Hematopoietic multipotent progenitor cell treated with erythropoietin and hydrocortisone succinate and interleukin-3 and kit ligand, for 15 days (in vitro differentiated cells): ENCODE results near the gene SOD2.
"Not testable (repeated sequence)": the region's sequence is repeated elsewhere in the genome, so short reads cannot be mapped to it uniquely, and the experiment has no call there.

Experiments
- DNase-seq: peaks from one replicate; pipeline ENCODE4 v3.0.0-alpha.2; 2015; ENCODE audit warnings: low spot score

Gene SOD2

DNA sequence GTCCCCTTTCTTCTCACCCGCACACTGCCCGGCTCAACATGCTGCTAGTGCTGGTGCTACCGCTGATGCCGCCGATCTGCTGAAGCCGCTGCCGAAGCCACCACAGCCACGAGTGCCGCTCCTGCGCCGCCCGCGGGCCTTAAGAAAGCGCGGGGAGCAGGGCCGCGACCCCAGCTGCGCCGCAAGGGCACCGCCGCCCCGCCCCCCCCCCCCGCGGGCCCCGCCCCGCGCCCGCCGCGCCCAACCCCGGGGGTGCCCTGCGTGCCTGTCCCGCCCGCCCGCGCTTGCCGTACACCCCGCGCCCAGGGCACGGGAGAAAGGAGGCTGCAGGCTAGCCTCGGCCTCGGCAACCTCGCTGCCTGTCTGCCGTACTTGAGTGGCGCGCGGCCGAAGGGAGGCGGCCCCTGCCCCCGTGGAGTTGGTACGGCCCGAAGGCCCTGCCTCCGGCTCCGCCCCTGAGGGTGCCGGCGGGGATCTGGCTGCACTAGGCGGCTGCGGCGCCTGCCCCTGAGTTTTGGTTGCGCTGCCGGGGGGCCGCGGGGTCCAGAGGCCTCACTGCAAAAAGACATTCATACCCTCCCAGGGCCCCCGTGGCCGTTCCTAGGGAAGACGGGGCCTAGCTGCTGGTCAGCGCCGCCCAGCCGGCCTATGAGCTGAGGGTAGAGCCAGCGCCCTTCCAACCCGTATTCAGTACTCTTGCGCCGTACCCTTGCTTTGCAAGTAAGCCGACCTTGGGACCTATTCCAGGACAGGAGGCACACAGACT, at the start of gene SOD2:
Gene SOD2 (minus strand): TSS at position 114 of the 766 bp plus-strand sequence. CDS start 74 bp downstream, at position 40.
- peak; percentile 85 for DNase-seq

DNA sequence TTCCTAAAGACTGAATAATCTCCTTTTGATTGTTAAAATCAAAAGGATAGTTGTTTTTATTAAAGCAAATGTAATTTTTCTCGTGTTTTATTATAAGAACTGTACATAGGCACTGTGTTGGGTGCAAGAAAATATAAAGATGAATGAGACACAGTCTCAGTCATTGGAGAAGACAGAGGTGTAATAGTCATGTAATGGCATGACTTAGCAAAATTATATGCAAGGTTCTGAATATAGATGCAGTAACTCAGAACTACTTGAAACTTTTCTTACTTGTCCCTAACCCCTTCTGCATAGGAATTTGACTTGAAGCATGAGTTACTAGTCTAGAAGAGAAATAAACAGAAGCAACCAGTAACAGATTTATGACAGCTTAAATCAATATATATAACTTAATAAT, 49.1 kb upstream of the SOD2 start:
- DNase-seq, result peak; percentile 27

DNA sequence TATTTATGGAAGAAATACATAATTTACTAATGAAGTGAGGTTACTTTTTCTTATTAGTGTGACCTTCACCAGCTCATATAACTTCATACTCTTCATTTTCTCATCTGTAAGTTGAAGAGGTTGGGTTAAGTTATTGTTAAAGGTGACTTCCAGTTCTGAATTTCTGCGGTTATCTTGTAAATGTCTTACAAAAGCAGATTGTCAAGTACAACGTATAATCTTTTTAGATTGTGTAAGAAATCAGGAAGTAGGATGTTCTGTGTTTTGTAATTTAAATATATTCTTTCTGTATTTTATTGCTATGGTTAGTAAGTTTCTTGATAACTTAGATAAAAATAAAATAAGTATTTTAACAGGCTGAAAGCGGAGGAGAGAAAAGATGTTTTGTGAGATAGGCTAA, 46.3 kb upstream of the SOD2 start:
- no peak for DNase-seq

DNA sequence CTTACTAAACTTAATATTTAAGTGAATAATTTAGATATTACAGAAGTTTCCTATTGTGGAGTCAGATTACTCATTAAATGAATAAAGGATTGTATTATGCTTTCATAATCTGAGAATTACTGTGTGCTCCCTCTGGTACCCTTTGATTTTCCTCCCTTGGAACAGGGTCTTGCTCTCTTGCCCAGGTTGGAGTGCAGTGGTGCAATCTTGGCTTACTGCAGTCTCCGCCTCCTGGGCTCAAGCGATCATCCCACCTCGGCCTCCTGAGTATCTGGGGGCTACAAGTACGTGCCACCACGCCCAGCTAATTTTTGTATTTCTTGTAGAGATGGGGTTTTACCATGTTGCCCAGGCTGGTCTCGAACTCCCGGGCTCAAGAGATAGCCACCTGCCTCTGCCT, 43.9 kb upstream of the SOD2 start:
- DNase-seq, result no peak

DNA sequence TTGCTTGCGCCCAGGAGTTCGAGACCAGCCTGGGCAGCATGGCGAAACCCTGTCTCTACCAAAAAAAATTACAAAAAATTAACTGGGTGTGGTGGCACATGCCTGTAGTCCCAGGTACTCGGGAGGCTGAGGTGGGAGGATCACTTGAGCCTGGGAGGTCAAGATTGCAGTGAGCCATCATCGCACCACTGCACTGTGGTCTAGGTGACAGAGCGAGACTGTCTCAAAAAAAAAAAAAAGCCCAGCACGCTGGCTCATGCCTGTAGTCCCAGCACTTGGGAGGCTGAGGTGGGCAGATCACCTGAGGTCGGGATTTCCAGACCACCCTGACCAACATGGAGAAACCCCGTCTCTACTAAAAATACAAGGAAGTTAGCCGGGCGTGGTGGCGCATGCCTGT, 40.4 kb upstream of the SOD2 start:
- not testable (repeated sequence) for DNase-seq

DNA sequence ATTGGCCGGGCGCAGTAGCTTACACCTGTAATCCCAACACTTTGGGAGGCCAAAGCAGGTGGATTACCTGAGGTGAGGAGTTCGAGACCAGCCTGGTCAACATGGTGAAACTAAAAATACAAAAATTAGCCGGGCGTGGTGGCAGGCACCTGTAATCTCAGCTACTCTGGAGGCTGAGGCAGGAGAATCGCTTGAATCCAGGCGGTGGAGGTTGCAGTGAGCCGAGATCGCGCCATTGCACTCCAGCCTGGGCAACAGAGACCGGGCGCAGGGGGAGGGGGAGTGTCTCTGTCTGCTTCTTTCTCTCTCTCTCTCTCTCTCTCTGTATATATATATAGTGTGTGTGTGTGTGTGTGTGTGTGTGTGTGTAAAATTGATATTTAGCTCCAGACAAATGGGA, 39.5 kb upstream of the SOD2 start:
- DNase-seq, result not testable (repeated sequence)

DNA sequence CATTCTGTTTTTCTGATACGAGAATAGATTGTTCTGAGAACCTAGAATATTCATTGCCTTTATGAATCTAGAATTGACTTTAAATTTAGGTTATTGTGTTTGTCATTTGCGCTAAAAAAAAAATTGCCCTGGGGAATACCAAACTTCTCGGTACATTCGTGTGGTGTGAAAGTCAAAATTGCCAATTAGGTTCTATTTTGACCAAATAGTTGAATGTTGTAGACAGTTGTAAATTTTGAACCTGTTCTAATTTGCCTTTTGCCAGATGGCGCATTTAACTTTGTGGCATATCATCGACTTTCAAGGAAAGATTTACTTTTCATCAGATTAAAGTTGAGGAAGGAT, 37.3 kb upstream of the SOD2 start:
- DNase-seq, result no peak

DNA sequence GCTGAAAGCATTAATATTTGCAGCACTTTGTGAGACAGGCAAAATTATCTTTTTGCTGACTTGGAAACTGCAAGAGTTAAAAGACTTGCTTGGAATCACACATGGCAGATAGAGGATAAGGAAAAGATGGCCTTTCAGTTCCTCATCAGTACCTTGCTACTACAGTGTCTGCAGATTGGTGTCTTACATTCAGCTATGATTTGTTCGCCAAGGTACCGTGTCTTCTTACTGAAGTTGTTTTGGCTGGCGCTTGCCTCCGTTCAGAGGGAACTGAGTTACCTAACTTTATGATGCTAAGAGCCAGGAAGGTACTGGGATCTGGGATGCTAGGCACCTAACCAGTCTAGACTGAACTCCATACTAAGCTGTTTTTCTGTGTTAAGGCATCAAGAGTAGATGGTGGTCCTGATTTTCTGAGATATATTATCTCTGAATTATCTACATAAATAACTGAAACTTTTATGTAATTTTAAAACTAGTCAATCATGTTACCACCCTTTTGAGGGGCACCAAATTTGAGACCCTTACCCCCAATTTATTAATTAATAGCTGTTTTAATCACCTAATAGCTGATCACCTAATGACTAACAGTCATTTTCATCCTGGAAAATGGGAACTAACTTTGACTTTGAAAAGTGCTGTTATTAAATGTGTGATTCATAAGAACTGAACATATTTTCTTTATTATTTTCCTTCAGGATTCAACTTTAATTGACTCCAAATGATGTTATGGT, 36.7 kb upstream of the SOD2 start:
- no peak for DNase-seq

DNA sequence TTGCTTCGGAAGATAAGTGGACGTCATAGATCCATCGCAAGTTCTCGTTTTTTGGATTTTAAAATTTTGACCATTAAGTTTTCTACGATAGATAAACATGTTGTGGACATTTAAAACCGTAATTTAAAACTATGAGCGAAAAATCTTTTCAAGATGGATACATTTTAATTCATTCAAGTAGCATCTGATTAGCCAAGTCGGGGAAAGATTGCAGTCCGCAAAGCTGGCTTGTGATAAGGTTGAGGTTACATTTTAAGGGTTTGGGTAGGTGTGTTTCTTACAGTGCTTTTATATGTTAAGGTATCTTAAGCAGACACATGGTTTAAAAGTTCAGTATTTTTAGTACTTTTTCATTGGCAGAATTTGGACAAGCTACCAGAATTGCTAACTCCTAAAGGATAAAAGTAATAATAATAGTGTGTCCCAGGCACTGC, 35.5 kb upstream of the SOD2 start:
- DNase-seq, result peak; percentile 45

DNA sequence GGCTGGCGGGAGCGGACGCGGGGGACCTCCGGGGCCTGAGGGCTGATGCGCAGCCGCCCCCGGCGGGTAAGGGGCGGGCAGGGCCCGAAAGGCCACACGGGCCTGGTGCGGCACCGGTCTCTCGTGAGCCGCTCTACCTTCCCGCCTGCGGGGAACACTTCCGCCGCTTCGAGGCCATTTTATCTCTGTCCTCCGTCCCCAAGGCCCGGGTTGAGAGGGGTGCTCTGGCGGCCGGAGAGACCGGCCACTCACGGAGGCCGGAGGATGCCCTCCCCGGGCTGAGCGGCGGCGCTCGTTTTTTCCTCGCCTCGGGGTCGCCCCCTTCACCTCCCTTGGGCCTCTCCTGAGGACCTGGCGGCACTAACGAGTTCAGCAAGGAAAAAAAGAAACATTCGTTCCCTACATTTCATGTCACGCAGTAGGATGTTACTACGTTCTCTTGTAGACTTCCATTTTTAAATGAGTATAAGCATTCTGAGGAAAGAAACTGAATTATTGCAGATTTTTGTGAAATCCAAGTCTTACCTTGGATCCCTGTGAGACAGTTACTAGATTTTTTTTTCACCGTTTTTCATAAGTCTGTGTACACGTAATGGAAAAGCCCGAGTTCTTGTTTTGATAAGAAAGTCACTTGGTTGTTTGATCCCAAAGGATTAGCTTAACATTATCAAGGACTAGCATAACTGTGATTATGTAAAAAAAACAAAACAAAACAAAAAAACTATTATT, 34.8 kb upstream of the SOD2 start:
- peak; percentile 46 for DNase-seq

DNA sequence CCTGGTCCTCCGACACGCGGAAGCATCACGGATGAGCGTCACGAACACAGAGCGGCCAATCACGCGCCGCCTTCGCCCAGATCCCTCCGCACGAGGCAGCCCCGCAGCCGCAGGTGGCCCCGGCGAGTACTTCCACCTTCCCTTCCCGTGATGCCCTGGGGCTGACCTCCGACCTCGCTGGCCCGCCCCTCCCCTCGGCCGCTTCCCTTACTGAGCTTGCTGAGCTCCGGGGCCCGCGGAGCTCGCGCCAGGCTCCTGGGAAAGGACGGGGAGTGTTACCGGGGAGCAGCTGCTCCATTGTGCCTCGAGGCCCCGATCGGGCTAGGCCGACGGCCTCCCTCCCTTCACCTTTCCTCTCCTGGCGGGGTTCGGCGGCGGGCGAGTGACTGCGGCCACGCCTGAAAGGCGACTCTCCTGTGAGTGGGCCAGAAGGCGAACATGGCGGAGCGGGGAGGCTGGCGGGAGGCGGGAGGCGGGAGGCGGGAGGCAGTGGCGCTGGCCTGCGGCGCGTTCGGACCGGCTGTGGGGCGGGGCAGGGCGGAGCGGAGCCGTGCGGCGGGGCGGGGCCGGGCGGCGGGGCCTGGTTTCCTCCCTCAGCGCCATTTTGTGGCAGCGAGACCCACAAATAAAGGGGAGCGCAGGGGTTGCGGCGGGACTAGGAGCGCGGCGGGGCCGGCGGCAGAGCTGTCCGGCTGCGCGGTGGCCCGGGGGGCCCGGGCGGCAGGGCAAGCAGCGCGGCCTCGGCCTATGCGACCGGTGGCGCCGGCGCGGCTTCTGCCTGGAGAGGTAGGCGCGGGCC, 34.1 kb upstream of the SOD2 start, which contains the start of gene WTAP:
Gene WTAP (plus strand): TSS at position 589 of the 799 bp plus-strand sequence. CDS start 8,760 bp downstream, outside the sequence.
- DNase-seq, result peak; percentile 95

DNA sequence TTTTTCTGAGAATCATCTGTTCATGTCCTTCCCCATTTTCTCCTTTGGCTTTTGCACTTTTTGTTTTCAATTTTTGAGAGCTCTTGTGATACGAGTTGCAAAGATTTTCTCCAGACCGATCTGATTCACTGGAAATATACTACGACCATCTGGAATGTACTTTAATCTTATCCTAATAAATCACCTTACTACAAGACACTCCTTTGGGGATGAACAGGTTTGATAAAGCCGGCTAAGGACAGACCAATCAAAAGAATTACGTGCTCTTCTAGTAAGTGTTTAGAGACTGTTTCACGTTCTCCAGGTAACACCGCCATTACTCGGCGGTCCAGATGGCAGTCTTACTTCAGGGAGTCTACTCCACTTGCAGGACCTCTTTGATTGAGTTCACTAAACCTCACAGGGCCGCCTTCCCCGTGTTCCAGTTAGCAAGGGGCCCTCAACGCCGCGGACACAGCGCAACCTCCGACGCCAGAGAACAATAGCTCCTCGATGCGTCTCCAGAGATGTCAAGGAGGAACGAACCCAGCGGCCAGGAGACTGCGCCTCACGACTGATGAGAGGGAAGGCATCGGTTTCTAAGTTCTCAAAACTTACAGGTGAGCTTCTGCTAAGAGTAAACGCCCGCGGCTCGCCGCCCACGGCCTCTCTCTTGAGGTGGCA, 33.3 kb upstream of the SOD2 start:
- no peak for DNase-seq

DNA sequence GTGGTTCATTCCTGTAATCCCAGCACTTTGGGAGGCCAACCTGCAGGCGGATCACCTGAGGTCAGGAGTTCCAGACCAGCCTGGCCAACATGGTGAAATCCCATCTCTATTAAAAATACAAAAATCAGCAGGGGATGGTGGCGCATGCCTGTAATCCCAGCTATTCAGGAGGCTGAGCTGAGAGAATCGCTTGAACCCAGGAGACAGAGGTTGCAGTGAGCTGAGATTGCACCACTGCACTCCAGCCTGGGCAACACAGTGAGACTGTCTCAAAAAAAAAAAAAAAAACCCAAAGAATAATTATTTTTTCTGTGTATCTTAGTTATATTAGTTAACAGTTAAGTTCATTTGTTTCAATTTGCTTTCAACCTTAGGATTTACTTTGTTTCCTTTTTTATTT, 32.2 kb upstream of the SOD2 start:
- not testable (repeated sequence) for DNase-seq

DNA sequence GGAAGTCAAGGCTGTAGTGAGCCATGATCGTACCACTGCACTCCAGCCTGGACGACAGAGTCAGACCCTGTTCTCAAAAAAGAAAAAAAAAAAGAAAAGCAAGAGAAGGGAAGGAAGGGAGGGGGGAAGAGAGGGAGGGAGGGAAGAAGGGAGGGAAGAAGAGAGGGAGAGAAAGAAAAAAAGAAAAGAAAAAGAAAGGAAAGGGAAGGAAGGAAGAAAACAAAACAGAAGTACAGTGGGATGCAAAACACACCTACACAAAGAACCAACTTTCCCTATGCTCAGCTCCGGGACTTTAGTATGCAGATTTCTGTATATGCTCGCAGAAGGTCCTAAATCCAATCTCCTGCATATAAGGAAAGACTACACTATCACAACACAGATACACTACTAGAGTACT, 31.7 kb upstream of the SOD2 start:
- no peak for DNase-seq

DNA sequence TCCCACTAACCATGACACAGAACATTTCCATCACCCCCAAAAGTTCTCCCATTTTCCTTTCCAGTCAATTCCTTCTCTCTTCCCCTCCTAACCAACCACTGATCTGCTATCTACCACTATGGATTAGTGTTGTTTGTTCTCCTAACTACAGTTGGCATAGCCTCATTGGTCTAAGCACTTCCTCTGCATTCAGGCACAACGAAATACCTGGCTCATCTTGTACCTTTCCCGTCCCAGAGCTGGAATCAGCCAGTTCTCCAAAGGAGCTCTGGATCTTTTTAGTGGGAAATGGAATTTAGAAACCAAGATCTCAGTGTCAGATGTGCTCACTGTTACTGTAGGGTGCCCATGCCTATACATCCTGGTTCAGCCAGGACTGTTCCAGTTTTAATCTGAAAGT, 30.2 kb upstream of the SOD2 start:
- no peak for DNase-seq

DNA sequence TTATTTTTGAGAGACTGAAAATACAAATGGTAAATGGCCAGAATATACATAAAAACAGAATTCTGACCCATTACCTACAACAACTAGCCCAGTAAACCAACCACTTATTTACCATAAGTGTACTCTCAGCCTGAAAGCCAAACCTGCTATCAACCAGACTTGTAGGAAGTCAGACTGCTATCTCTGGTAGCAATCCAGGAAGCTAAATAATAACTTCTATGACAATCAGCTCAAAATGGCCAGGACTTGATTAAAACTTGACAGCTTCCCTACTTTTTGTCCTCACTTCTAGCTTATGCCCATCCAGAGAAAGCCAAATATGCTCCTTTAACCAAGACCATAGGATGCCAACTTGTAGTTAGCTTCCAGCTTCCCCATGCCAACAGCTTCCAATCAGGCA, 29.6 kb upstream of the SOD2 start:
- DNase-seq, result no peak

DNA sequence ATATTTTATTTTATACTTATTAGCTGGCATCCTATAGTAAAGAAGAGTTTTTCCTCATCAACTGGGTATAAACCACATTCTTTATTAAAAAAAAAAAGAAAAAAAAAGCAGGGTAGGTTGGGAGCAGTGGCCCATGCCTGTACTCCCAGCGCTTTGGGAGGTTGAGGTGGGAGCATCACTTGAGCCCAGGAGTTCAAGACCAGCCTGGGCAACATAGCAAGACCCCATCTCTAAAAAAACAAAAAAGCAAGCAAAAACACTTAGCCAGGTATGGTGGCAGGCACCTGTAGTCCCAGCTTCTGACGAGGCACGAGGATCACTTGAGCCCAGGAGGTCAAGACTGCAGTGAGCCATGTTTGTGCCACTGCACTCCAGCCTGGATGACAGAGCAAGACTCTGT, 28.9 kb upstream of the SOD2 start:
- DNase-seq, result not testable (repeated sequence)

DNA sequence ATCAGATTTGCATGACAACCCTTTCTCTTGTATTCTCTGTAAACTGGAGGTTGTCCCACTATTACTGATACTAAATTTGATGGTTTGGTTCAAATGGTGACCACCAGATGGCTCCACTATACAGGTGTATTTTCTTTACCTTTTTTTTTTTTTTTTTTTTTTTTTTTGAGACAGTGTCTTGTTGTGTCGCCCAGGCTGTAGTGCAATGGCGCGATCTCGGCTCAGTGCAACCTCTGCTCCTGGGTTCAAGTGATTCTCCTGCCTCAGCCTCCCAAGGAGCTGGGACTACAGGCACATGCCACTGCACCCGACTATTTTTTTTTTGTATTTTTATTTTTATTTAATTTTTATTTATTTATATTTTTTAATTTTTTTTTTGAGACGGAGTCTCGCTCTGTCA, 27.7 kb upstream of the SOD2 start:
- peak; percentile 61 for DNase-seq

DNA sequence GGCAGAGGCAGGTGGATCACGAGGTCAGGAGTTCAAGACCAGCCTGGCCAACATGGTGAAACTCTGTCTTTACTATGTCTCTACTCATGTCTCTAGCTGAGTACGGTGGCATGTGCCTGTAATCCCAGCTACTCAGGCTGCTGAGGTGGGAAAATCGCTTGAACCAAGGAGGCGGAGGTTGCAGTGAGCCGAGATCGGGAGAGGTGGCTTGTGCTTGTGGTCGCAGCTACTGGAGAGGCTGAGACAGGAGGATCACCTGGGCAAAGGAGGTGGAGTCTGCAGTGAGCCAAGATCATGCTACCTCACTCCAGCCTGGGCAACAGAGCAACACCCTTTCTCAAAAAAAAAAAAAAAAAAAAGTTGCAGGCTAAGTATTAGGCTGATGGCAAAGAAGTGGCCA, 26.2 kb upstream of the SOD2 start:
- no peak for DNase-seq

DNA sequence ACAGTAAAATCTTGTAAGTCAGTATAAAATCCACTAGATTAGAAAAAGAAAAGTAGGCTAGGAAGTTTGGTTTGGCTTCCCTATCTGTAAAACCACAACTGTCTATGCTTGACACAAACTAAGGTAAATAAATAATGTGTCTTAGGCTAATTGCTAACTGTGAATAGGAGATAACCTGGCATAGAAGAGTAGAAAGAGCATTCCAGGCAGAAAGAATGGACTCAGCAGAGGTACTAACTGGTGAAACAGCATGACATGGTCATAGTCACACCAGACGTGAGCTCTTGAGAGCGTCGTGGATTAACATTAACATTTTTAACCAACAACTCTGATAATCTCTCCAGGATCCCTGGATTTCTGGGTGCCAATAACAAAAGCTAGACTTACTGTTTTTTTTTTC, 25.6 kb upstream of the SOD2 start:
- no peak for DNase-seq
